Measurements from ENCODE around the gene CELF5.
"Not testable (repeated sequence)": the region's sequence is repeated elsewhere in the genome, so short reads cannot be mapped to it uniquely, and the experiment has no call there.

The CELF5 gene

DNA sequence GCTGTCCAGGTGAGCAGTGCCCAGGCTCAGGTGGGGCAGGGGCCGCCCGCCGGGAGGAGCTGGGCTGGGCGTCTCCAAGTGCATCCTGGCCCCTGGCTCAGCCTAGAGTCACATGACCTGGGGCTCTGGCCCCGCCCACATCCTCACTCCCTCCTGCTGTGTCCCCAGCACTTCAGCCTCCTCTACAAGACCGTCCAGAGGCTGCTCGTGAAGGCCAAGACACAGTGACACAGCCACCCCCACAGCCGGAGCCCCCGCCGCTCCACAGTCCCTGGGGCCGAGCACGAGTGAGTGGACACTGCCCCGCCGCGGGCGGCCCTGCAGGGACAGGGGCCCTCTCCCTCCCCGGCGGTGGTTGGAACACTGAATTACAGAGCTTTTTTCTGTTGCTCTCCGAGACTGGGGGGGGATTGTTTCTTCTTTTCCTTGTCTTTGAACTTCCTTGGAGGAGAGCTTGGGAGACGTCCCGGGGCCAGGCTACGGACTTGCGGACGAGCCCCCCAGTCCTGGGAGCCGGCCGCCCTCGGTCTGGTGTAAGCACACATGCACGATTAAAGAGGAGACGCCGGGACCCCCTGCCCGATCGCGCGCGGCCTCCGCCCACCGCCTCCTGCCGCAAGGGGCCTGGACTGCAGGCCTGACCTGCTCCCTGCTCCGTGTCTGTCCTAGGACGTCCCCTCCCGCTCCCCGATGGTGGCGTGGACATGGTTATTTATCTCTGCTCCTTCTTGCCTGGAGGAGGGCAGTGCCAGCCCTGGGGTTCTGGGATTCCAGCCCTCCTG is 16.8 kb upstream of the CELF5 start:
- no peak for DNase-seq (ENCODE audit: low read depth)

- DNase-seq (ENCODE audit: low read depth) = no peak
These were observed 15.9 kb upstream of the CELF5 start for GRCh38 chr19:3208317-3209207.

DNA sequence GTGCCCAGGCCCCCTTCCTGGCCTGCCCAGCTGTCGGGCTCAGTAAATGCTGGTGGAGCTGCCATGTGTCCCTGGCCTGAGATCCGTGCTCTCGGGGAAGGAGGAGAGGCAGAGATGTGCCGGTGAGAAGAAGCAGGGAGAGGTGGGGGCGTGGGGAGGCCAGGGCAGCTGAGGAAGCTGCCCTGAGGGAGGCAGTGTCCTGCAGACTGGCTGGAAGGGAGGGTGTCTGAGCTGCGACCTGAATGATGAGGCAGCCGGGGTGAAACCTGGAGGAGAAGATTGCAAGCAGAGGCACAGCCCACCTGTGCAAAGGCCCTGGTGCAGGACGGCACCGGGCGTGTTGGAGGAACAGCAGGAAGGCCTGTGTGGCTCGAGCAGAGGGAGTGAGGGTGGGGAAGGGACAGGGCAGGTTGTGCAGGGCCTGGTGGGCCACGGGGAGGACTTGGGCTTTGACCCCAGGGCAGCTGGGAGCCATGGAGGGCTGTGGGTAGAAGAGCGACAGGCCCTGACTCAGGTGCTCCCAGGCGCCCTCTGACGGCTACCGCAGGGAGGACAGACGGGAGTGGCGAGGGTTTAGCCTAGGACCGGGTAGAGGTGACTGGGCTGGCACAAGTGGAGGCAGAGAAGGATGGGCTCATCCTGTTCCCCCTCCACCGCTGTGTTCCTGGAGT is 14.0 kb upstream of the CELF5 start:
- peak; percentile 50 for DNase-seq (ENCODE audit: low read depth)

GRCh38 chr19:3211191-3211590 is 13.3 kb upstream of the CELF5 start:
- DNase-seq (ENCODE audit: low read depth) = no peak

GRCh38 chr19:3213159-3213558 is 11.3 kb upstream of the CELF5 start:
- DNase-seq (ENCODE audit: low read depth) = no peak

- DNase-seq (ENCODE audit: low read depth) = no peak
These were observed 7.6 kb upstream of the CELF5 start for GRCh38 chr19:3216874-3217273.

DNA sequence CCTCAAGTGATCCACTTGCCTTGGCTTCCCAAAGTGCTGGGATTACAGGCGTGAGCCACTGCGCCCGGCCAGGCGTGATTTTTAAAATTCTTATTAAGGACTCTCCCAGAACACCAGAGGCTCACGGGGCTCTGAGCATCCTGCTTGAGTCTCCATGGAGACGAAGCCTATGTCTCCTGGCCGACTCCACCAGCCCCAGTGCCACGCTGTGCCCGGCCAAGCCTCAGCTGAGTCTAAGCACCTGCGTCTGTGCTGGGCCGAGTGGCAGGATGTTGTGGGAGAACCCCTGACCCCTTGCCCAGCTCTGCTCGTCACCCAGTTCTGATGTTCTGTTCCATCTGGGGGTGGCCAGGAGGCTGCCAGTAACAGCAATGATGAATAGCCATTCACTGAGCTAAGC is 3.9 kb upstream of the CELF5 start:
- DNase-seq (ENCODE audit: low read depth) = no peak

DNA sequence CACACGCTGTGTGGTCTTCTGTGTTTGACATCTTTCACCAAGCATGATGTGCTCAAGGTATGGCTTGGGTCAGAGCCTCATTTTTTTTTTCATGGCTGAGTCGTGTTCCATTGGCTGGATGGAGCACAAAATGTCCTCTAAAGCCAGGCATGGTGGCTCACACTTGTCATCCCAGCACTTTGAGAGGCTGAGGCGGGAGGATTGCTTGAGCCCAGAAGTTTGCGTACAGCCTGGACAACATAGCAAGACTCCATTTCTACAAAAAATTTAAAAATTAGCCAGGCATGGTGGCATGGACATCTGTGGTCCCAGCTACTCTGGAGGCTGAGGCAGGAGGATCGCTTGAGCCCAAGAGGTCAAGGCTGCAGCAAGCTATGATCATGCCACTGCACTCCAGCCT is 2.9 kb upstream of the CELF5 start:
- DNase-seq (ENCODE audit: low read depth) = not testable (repeated sequence)

GRCh38 chr19:3222709-3223108 is 1.8 kb upstream of the CELF5 start:
- no peak for DNase-seq (ENCODE audit: low read depth)

DNA sequence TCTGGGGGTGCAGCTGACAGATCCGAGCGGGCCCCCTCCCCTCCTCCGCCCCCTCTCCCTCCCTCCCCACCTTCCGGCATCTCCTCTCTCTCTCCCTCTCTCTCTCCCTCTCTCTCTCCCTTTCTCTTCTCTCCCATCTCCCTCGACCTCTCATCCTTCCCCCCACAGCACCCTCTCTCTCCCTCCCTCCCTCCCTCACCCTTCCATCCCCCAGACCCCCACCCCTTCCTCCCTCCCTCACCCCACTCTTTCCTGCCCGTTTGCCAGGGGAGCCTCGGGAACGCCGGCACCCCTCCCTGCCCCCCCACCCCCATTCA is 666 bp downstream of the CELF5 start:
- no peak for DNase-seq (ENCODE audit: low read depth)

- no peak for DNase-seq (ENCODE audit: low read depth)
These were observed 1.2 kb downstream of the CELF5 start for GRCh38 chr19:3225677-3226093.

- DNase-seq (ENCODE audit: low read depth) = no peak
These were observed 2.7 kb downstream of the CELF5 start for GRCh38 chr19:3227054-3227626.

- no peak for DNase-seq (ENCODE audit: low read depth)
These were observed 4.9 kb downstream of the CELF5 start for GRCh38 chr19:3229346-3229743.

DNA sequence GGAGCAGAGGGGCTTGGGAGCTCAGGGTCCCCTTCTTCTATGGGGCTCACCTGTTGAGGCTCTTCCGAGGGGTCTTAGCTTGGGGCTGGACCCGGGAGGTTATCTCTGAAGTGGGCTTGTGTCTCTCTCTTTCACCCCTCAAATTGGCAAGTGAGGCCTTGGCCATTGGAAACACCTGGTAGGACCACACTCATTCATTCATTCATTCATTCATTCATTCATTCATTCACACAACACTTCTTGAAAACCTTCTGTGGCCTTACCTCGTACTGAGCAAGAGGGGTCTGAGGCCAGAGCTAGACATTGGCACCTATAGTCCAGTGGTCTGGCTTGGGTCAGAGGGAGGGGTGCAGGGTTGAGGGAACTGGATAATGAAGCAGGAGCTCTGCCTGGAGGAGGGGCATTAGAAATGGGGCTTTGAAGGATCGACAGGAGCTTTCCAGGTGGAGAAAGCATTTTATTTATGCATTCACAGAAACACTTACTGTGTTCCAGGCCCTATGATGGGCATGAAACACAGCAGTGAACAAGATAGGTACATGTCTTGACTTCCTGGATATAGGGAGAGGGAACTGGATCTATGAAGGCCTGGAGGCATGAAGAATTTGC is 5.5 kb downstream of the CELF5 start:
- no peak for DNase-seq (ENCODE audit: low read depth)

DNA sequence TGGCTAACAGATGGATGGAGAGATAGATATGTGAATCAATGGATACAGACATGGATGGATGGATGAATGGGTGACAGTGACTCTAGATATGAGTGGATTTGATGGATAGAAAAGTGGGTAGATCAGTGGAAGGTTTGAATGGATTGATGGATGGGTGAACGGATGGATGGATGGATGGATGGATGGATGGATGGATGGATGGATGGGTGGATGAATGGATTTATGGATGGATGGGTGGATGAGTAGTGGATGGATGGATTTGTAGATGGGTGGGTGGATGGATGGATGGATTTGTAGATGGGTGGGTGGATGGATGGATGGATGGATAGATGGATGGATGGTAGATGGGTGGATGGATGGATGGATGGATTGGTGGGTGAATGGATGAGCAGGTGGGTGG is 6.8 kb downstream of the CELF5 start:
- DNase-seq (ENCODE audit: low read depth) = no peak

DNA sequence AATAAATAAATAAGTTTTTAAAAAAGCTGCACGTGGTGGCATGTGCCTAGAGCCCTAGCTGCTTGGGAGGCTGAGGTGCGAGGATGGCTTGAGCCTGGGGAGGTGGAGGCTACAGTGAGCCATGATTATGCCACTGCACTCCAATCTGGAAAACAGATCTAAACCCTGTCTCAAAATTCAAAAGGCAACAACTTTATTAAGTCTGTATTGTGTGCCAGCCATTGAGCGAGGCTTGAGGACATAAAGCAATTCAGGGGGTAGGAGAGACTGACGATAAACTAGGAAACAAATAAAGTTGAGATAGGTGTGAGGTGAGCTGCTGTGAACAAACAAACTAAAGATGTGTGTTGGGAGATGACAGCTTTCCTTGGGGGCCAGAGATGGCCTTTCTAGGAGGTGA is 8.7 kb downstream of the CELF5 start:
- DNase-seq (ENCODE audit: low read depth) = no peak

- DNase-seq (ENCODE audit: low read depth) = no peak
These were observed 9.4 kb downstream of the CELF5 start for GRCh38 chr19:3233831-3234230.

DNA sequence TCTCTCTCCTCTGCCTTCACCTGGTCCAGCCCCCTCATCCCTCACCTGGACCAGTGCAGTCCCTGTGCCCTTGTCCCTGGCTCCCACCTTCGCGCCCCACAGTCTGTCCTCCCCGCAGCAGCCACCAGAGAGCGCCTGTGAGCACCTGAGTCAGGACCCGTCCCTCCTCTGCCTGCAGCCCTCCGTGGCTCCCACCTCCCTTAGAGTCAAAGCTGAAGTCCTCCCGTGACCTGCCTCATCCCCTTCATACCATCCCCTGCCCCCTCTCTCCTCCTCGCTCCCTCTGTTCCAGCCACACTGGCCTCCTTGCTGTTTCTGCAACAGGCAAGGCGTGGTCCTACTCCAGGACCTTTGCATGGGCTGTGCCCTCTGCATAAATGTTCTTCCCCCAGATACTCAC is 10.3 kb downstream of the CELF5 start:
- no peak for DNase-seq (ENCODE audit: low read depth)

GRCh38 chr19:3235604-3236003 is 11.1 kb downstream of the CELF5 start:
- not testable (repeated sequence) for DNase-seq (ENCODE audit: low read depth)

DNA sequence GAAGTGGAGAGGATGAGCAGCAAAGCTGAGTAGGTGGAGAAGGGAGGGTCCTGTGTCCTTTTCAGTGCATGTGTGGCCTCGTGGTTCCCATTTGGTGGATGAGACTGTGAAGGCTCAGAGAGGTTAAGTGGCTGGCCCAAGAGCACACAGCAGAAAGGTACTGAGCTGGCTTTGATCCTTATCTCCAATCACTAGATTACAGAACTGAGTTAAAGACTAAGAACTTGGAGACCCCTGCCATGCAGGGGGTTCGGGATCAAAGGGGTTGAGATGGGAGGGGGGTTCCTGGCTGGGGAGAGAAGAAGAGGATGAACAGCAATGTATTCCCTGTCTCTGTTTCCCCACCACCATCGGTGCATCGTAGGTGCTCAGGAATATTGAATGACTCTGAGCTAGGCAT is 11.8 kb downstream of the CELF5 start:
- DNase-seq (ENCODE audit: low read depth) = no peak

GRCh38 chr19:3238066-3238561 is 13.7 kb downstream of the CELF5 start:
- no peak for DNase-seq (ENCODE audit: low read depth)

DNA sequence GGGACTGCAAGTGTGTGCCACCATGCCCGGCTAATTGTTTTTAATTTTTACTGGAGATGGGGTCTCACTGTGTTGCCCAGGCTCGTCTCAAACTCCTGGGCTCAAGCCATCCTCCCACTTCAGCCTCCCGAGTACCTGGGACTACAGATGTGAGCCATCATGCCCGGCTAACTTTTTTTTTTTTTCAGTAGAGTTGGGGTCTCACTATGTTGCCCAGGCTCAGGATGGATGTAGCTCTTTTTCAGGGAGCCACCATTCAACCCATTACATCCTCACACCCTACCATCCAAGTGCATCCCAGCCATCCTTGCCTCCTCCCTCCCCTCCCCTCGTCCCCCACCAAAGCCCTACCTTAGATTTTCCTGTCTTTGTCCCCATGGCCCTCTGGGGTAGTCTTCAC is 14.9 kb downstream of the CELF5 start:
- no peak for DNase-seq (ENCODE audit: low read depth)

Data from stimulated activated CD8-positive, alpha-beta memory T cell treated with anti-CD3 and anti-CD28 coated beads, Interleukin-12 subunit alpha, Interleukin-12 subunit beta, amount 100 ng/mL, for 1 hour (primary cell).